Measurements from ENCODE around the gene MRTFA.
"Not testable (repeated sequence)": the region's sequence is repeated elsewhere in the genome, so short reads cannot be mapped to it uniquely, and the experiment has no call there.

MRTFA gene

DNA sequence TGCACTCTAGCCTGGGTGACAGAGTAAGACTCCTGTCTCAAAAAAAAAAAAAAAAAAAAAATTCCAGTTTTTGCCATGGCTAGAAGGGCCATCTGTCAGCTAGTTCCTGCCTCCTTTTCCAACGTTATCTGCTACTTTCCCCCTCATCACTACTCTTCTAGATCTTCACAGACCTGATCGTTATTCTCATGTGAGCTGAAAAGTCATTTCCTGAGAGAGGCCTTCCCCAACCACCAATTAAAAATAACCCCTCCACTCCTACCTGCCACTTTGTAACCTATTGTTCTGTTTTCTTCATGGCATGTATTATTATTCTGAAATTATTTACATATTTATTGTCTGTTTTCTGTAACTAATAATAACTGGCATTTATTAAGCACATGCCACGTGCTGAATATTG is 241.9 kb downstream of the MRTFA start:
- no peak for DNase-seq (ENCODE audit: low read depth)

DNA sequence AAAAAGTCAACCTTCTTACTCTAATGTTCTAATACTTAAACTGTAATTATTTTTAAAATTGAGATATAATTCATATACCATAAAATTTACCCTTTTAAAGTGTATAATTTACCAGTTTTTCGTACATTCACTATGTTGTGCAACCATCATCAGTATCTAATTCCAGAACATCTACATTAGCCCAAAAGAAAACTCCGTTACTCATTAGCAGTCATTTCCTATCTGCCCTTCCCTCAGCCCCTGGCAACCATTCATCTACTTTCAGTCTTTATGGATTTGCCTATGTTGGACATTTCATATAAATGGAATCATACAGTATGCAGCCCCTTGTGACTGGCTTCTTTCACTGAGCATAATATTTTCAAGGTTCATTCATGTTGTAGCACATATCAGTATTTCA is 243.9 kb downstream of the MRTFA start:
- DNase-seq (ENCODE audit: low read depth), result no peak

DNA sequence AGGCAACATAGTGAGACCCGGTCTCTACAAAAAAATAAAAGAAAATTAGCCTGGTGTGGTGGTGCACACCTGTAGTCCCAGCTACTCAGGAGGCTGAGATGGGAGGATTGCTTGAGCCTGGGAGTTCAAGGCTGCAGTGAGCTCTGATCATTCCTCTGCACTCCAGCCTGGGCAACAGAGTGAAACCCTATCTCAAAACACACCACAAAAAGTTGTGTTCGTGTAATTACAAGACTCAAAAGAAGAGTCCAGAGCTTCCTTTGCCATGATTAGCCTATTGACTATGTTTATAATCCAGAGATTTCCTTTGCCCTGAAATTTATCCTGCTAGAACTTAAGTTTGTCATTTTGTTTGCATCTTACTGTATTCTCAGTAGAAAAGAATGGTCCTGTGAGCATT is 245.1 kb downstream of the MRTFA start:
- no peak for DNase-seq (ENCODE audit: low read depth)

DNA sequence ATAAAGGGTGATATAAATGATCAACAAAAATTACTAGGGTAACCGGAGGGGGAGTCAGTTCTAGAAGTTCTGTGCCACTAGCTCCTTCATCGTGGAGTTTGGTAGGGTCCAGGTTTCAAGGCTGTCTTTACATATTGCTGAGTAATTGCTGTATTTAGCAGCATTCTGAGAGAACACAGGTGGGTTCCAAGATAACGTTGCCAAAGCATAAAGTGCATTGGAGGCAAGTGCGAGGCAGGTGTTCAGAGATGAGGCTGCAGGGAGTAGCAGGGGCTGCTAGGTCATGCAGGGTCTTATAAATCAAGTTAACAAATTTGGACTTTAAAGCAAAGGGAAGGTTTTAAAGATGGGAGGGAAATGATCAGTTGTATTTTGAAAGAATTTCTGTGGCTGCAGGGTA is 248.3 kb downstream of the MRTFA start:
- DNase-seq (ENCODE audit: low read depth), result no peak

DNA sequence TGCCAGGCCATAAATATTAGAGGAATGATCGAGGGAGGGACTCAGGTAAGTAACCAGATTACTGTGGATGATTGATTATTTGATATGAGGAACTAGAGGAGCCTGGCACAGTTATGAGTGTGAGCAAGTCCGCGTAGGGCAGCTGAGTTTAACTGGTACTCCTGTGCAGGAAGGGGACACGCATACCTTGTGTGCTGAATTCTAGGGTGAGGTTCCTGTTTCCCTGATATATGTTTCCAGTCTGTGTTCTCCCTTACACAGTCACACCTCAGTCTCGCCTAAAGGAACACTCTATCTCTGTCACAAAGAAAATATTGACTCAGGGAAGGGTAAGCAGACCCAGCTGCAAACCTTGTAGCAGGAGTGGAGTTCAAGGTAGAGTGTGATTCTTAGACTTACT is 248.8 kb downstream of the MRTFA start:
- DNase-seq (ENCODE audit: low read depth), result no peak

DNA sequence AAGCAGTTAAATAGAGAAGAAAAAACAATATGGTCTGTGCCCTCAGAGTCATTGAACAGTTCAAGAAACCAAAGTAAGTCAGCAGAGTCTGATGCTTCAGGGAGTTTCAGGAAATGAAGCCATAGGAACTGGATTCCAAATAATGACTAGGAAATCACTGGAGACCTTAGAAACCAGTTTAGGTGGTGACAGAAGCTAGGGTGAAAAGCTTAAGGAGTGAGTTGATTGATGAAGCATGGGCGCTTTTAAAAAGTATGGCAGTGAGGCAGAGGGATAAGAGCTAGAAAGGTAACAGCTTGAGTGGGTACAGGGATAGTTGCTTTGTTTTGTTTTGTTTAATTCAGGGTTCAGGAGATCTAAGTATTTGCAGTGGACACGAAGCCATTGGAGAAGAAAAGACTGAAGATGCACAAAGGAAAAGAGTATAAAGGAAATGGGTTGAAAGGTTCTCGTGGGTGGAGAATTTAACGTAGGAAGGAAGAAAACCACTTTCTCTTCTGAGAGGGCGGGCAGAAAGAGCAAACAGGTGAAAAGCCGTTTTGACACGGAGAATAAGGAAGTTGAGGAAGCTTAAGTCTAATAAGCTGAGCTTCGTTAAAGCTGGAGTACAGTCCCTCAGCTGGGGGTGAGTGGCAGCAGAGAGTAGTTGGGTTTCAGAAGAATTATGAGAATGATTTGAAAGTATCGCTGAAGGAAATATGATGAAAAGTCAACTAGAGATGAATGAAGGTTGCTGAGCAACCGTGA is 251.3 kb downstream of the MRTFA start:
- no peak for DNase-seq (ENCODE audit: low read depth)

DNA sequence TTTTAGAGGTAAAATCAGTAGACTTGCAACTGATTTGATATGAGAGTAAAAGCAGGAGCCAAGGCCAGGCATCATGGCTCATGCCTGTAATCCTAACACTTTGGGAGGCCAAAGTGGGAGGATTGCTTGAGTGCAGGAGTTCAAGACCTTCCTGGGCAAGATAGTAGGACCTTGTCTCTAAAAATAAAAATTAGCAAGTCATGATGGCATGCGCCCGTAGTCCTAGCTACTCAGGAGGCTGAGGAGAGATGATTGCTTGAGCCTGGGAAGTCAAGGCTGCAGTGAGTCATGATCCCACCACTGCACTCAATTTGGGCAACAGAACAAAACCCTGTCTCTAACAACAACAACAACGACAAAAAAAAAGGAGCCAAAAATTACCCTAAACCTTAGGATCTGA is 252.6 kb downstream of the MRTFA start:
- peak; percentile 89 for DNase-seq (ENCODE audit: low read depth)

DNA sequence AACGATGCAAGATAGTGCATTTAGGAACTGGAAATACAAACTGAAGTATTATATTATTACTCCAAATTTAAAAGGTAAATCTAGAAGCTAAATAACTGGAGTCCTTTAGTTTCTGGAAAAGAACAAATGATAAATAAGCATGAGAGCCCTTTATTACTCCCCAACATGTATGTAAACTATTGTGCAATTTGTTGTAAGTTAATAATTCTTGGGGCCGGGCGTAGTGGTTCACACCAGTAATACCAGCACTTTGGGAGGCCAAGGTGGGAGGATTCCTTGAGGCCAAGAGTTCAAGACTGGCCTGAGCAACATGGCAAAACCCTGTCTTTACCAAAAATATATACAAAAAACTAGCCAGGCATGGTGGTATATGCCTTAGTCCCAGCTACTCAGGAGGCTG is 255.1 kb downstream of the MRTFA start:
- no peak for DNase-seq (ENCODE audit: low read depth)

DNA sequence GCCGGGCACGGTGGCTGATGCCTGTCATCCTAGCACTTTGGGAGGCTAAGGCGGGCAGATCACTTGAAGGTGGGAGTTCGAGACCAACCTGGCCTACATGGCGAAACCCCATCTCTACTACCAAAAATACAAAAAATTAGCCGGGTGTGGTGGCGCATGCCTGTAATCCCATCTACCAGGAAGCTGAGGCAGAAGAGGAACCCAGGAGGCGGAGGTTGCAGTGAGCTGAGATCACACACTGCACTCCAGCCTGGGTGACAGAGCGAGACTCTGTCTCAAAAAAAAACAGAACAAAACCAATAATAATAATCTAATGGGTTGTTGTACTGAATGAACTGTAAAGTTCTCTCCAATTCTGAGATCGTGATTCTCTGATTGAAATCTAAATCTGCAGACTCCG is 258.1 kb downstream of the MRTFA start:
- not testable (repeated sequence) for DNase-seq (ENCODE audit: low read depth)

DNA sequence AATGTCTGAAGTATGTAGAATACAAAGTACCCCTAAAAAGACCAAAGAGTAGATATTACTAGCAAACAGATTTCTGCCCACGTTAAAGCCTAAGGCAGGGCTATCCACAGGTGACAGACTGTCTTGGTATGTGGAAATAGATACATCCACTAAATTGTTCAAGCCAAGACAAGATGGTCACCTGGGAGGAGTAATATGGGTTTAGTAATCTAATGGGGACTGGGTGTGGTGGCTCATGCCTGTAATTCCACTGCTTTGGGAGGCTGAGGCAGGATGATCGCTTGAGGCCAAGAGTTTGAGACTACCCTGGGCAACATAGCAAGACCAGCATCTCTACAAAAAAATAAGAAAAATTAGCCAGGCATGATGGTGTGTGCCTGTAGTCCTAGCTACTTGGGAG is 258.6 kb downstream of the MRTFA start:
- no peak for DNase-seq (ENCODE audit: low read depth)

DNA sequence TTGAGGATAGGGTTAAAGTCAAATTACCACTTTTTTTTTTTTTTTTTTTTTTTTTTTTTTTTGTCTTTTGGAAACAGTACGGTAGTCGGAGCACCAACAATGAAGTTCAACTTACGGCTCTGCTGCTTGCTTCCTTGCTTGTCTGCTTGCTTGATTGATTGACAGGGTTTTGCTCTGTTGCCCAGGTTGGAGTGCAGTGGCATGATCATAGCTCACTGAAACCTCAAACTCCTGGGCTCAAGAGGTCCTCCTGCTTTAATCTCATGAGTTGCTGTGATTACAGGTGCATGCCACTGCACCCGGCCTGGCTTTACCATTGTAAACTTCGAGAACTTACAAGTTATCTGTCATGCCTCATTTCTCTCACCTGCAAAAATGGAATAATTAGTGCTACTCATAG is 260.4 kb downstream of the MRTFA start:
- DNase-seq (ENCODE audit: low read depth), result no peak

DNA sequence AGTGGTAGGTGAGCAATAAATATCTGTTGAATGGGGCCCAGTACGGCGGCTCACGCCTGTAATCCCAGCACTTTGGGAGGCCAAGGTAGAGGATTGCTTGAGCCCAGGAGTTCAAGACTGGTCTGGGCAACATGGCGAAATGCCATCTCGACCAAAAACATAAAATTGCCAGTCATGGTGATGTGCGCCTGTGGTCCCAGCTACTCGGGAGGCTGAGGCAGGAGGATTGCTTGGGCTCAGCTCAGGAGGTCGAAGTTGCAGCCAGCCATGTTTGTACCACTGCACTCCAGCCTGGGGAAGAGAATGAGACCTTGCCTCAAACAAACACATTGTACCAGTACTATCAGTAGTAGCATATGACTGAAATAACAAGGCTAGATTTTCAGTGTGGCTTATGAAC is 262.0 kb downstream of the MRTFA start:
- DNase-seq (ENCODE audit: low read depth), result no peak

DNA sequence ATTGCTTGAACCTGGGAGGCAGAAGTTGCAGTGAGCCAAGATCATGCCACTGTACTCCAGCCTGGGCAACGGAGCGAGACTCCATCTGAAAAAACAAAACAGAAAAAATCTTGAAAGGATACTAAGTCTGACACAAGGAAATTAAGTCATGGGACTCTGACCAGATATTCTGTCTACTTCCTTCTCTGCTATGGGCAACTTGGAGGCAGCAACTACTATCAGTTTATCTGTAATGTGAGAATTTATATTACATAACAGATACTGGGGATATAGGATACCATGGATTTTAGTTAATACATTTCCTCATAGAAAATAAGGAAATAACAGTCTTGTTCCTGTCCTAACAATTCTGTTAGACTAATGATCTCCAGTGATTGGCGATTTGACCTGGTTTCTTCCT is 267.7 kb downstream of the MRTFA start:
- no peak for DNase-seq (ENCODE audit: low read depth)

DNA sequence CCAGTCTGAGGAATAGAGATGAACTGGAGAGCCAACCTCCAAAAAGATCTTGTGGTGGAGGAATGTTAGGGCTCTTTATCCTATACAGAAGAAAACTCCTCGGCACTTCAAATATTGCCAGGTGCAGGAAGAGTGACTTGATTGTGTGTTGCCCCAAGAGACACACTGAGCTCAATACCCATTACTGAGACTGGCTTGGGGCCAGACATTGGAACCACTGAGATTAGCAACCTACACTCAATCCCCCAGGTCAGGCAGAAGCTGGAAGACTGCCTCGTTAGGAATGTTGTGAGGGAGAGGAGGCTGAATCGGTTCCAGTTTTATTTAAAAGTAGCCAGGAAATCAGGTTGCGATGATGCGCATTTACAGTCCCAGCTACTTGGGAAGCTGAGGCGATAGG is 268.5 kb downstream of the MRTFA start:
- DNase-seq (ENCODE audit: low read depth), result no peak

DNA sequence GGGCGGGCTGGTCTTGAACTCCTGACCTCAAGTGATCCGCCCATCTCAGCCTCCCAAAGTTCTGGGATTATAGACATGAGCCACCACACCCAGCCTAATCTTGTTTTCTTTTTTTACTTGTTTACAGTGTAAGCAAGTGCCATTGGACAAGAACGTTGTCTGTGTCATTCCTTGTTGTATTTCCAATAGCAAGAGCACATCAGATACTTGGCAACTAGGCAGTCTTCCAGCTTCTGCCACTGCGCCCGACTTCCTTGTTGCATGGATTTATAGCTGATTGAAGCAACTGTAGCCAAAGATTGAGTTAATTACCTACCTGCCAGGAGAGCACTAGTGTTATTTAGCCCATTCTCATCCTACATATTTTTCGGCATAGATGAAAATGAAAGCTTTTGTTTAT is 269.2 kb downstream of the MRTFA start:
- DNase-seq (ENCODE audit: low read depth), result no peak

DNA sequence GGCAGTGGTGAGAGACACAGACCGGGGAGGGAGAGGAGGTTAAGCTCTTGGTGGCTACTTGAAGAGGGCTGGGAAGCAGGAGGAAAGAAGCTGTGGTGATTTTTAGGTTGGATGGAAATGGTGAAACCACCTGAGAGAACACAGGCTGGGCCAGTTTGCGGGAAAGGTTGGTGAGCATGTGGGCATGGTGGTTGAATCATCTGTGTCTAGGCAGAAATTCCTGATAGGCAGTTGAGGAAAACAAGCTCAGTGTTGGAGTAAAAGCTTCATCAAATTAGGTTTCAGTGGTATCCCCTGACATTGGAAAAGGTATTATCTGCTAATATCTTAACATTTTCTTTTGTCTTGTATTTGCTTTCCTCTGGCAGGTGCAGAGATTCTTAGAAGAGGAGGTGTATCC is 270.5 kb downstream of the MRTFA start:
- no peak for DNase-seq (ENCODE audit: low read depth)

DNA sequence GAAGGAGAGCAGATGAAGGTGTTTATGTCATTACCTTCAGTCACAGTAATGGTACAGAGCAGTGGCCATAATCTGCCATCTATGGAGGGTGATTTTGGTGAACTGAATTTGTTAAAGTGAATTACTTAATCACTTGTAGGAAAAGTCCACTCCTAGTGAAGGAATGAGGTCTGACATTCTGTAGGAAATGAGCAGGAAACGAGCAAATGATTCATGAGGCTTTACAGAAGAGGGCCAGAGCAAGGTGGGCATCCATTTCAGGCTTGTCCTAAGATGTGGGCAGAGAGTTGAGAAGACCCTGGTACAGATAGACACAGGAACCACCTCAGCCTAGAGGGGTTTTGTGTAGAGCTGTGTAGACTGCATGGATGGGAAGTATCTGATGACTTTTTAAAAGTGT is 272.1 kb downstream of the MRTFA start:
- no peak for DNase-seq (ENCODE audit: low read depth)

DNA sequence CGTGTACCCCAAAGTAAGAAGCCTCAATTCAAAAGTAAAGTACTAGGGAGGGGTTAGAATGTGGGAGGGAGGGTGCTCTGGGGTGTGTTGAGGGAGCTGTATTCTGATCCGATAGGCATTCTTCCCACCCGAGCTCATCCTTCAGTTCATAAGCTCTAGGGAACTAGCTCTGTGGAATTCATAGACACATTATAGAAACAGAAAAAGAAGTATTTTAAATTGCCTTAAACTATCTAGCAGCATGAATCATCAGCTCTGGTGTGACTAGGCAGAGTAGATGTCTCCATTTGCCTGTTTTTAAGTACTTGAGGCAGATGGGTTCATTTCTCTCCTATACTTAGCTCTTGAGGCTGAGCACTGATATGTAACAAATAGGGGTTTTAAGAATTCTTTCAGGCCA is 273.5 kb downstream of the MRTFA start:
- peak; percentile 27 for DNase-seq (ENCODE audit: low read depth)

DNA sequence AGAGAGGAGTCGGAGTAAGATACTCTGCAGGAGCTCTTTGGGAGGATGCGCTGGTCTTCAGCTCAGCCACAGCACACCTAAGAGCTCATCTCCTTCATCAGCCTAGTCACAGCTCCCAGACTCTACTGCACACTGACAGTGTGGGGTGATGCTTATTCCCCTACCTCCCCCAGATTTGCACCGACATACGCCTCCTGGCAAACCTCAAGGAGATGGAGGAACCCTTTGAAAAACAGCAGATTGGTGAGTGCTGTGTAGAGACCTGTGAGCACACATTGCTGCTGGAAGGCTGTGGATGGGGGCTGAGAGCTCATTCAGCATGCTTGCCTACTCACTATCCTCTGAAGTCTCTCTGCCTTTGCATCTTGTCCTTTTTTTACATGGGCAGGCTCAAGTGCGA is 275.4 kb downstream of the MRTFA start:
- DNase-seq (ENCODE audit: low read depth), result no peak
